GM21360 (cell line): ENCODE measurements around the gene LTC4S.

Experiments
- ATAC-seq: cut with Tn5 transposase; IDR thresholded peaks from one replicate; pipeline ENCODE4 v1.9.1; 2021; ENCODE audit warnings: mild to moderate bottlenecking, moderate library complexity; ENCODE audit not compliant: unreplicated experiment

LTC4S gene

GRCh38 chr5:179805529-179806249 lies 11.9 kb downstream of the LTC4S start:
- ATAC-seq, result peak; percentile 14

- ATAC-seq, result peak; percentile 51
These were observed 12.7 kb downstream of the LTC4S start, which contains the start of gene MGAT4B for GRCh38 chr5:179806250-179807048. Gene MGAT4B, minus strand, starts transcription at chr5:179806866. Its CDS starts 283 bp downstream, at chr5:179806583.

GRCh38 chr5:179812135-179812825 lies 18.5 kb downstream of the LTC4S start:
- no peak for ATAC-seq

- ATAC-seq, result no peak
These were observed 19.3 kb downstream of the LTC4S start for GRCh38 chr5:179812997-179813607.

GRCh38 chr5:179814090-179814489 lies 20.3 kb downstream of the LTC4S start:
- no peak for ATAC-seq

- no peak for ATAC-seq
These were observed 21.9 kb downstream of the LTC4S start for GRCh38 chr5:179815491-179816249.

GRCh38 chr5:179816401-179816795 lies 22.6 kb downstream of the LTC4S start:
- no peak for ATAC-seq

- ATAC-seq, result no peak
These were observed 23.1 kb downstream of the LTC4S start for GRCh38 chr5:179816796-179817469.

- no peak for ATAC-seq
These were observed 23.7 kb downstream of the LTC4S start for GRCh38 chr5:179817470-179817840.

GRCh38 chr5:179817890-179818745 lies 24.3 kb downstream of the LTC4S start:
- no peak for ATAC-seq

GRCh38 chr5:179818746-179819295 lies 25.0 kb downstream of the LTC4S start:
- peak; percentile 52 for ATAC-seq

- ATAC-seq, result no peak
These were observed 25.7 kb downstream of the LTC4S start for GRCh38 chr5:179819296-179820126.

GRCh38 chr5:179820127-179820482 lies 26.3 kb downstream of the LTC4S start:
- ATAC-seq, result no peak

- peak; percentile 37 for ATAC-seq
These were observed 26.9 kb downstream of the LTC4S start, which contains the start of gene SQSTM1 for GRCh38 chr5:179820483-179821297. Gene SQSTM1, plus strand, starts transcription at chr5:179820905. Its CDS starts 32 bp downstream, at chr5:179820937.

- peak; percentile 35 for ATAC-seq
These were observed 27.7 kb downstream of the LTC4S start for GRCh38 chr5:179821298-179822058.

- no peak for ATAC-seq
These were observed 28.3 kb downstream of the LTC4S start for GRCh38 chr5:179822059-179822432.
